OCI-LY1 (cell line): ENCODE results near the gene PHKA1.
"Not testable (repeated sequence)": the region's sequence is repeated elsewhere in the genome, so short reads cannot be mapped to it uniquely, and the experiment has no call there.

Source experiments
- H2AFZ ChIP-seq: fragments of 200-600 bp; sonication (generic), shearing (Covaris generic); 2 replicates; pipeline ENCODE4 v1.6.0; 2014; ENCODE audit warnings: antibody characterized with exemption, mild to moderate bottlenecking, low read length
- H3F3A ChIP-seq: fragments of 200-600 bp; sonication (generic), shearing (Covaris generic); 2 replicates; pipeline ENCODE4 v1.6.0; 2014; ENCODE audit warnings: mild to moderate bottlenecking, antibody characterized with exemption, low read length, moderate library complexity; ENCODE audit not compliant: insufficient read depth
- H3K27ac ChIP-seq: fragments of 200-600 bp; sonication (generic); 2 replicates; pipeline ENCODE4 v1.5.1; 2014; ENCODE audit warnings: low read length, mixed run types, mild to moderate bottlenecking, low read depth; ENCODE audit not compliant: poor library complexity, severe bottlenecking
- H3K27me3 ChIP-seq: fragments of 200-600 bp; sonication (generic); 2 replicates; pipeline ENCODE4 v1.6.0; 2014; ENCODE audit warnings: antibody characterized with exemption, mild to moderate bottlenecking, low read length, moderate library complexity; ENCODE audit not compliant: insufficient read depth
- H3K36me3 ChIP-seq: fragments of 200-600 bp; sonication (generic); 2 replicates; pipeline ENCODE4 v1.6.1; 2014; ENCODE audit warnings: mild to moderate bottlenecking, antibody characterized with exemption, low read length, moderate library complexity, mixed read lengths; ENCODE audit not compliant: insufficient read depth
- H3K4me1 ChIP-seq: fragments of 200-600 bp; sonication (generic); 2 replicates; pipeline ENCODE4 v1.5.1; 2014; ENCODE audit warnings: mild to moderate bottlenecking, low read length, moderate library complexity; ENCODE audit not compliant: insufficient read depth, severe bottlenecking
- H3K4me2 ChIP-seq: fragments of 200-600 bp; sonication (generic), shearing (Covaris generic); 2 replicates; pipeline ENCODE4 v1.6.1; 2014; ENCODE audit warnings: low read length
- H3K4me3 ChIP-seq: fragments of 200-600 bp; sonication (generic); 2 replicates; pipeline ENCODE4 v1.5.1; 2014; ENCODE audit warnings: low read length, low read depth, mild to moderate bottlenecking, mixed read lengths; ENCODE audit not compliant: poor library complexity, severe bottlenecking
- H3K79me2 ChIP-seq: fragments of 200-600 bp; shearing (Covaris generic); 2 replicates; pipeline ENCODE4 v1.6.1; 2016; ENCODE audit warnings: mixed run types, low read length, mixed read lengths; ENCODE audit not compliant: insufficient read depth
- H3K9ac ChIP-seq: fragments of 200-600 bp; sonication (generic), shearing (Covaris generic); 2 replicates; pipeline ENCODE4 v1.6.1; 2014; ENCODE audit warnings: mild to moderate bottlenecking, low read length, mixed read lengths
- H3K9me2 ChIP-seq: fragments of 200-600 bp; sonication (generic), shearing (Covaris generic); 2 replicates; pipeline ENCODE4 v1.6.1; 2014; ENCODE audit warnings: low read depth, mild to moderate bottlenecking, low read length, mixed read lengths
- H3K9me3 ChIP-seq: fragments of 200-600 bp; shearing (Covaris generic); 2 replicates; pipeline ENCODE4 v1.6.1; 2014; ENCODE audit warnings: low read length, mixed read lengths
- H4K20me1 ChIP-seq: fragments of 200-600 bp; sonication (generic), shearing (Covaris generic); 2 replicates; pipeline ENCODE4 v1.6.0; 2016; ENCODE audit warnings: mild to moderate bottlenecking, low read length; ENCODE audit not compliant: insufficient read depth
- EZH2 ChIP-seq: fragments of 200-600 bp; sonication (generic), shearing (Covaris generic); IDR thresholded peaks from 2 replicates; pipeline ENCODE4 v1.8.0; 2017; ENCODE audit warnings: borderline replicate concordance, mixed run types, mild to moderate bottlenecking, antibody characterized with exemption, low read length, moderate library complexity, mixed read lengths
- TF ChIP-seq, protein P1 (sequence below): fragments of 200-600 bp; sonication (generic), shearing (Covaris generic); IDR thresholded peaks from 2 replicates; pipeline ENCODE4 v1.5.1; 2017; ENCODE audit warnings: mild to moderate bottlenecking, antibody characterized with exemption, low read length, moderate library complexity, mixed read lengths

PHKA1 gene

GRCh38 chrX:72683631-72684030, 30.5 kb downstream of the PHKA1 start:
- Histone ChIP-seq H3K27me3 (no peaks in the 10 kb centered on the region), H3K4me2 (no peak overlapping the region), H4K20me1 (no peaks in the 10 kb centered on the region), H3K36me3 (no peaks in the 10 kb centered on the region), H3K9ac (no peak overlapping the region), H3K9me2 (no peaks in the 10 kb centered on the region), H2AFZ (no peak overlapping the region), H3K4me3 (no peak overlapping the region), H3K4me1 (no peaks in the 10 kb centered on the region), H3K79me2 (no peaks in the 10 kb centered on the region), H3F3A (no peaks in the 10 kb centered on the region), H3K27ac (no peak overlapping the region), H3K9me3 (no peaks in the 10 kb centered on the region)
- TF ChIP-seq, protein P1, sequence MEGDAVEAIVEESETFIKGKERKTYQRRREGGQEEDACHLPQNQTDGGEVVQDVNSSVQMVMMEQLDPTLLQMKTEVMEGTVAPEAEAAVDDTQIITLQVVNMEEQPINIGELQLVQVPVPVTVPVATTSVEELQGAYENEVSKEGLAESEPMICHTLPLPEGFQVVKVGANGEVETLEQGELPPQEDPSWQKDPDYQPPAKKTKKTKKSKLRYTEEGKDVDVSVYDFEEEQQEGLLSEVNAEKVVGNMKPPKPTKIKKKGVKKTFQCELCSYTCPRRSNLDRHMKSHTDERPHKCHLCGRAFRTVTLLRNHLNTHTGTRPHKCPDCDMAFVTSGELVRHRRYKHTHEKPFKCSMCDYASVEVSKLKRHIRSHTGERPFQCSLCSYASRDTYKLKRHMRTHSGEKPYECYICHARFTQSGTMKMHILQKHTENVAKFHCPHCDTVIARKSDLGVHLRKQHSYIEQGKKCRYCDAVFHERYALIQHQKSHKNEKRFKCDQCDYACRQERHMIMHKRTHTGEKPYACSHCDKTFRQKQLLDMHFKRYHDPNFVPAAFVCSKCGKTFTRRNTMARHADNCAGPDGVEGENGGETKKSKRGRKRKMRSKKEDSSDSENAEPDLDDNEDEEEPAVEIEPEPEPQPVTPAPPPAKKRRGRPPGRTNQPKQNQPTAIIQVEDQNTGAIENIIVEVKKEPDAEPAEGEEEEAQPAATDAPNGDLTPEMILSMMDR = no peak
- TF ChIP-seq EZH2 = no peak

GRCh38 chrX:72676465-72676864, 37.6 kb downstream of the PHKA1 start:
- H2AFZ ChIP-seq = no peak overlapping the region
- H3K4me1 ChIP-seq = no peaks in the 10 kb centered on the region
- H3K4me3 ChIP-seq = no peak overlapping the region
- H3K9me2 ChIP-seq = no peaks in the 10 kb centered on the region
- H4K20me1 ChIP-seq = no peaks in the 10 kb centered on the region
- no peaks in the 10 kb centered on the region for H3K79me2 ChIP-seq
- no peaks in the 10 kb centered on the region for H3K27me3 ChIP-seq
- no peaks in the 10 kb centered on the region for H3K36me3 ChIP-seq
- H3F3A ChIP-seq = no peaks in the 10 kb centered on the region
- H3K27ac ChIP-seq = no peak overlapping the region
- H3K9me3 ChIP-seq = no peaks in the 10 kb centered on the region
- no peak overlapping the region for H3K9ac ChIP-seq
- no peak overlapping the region for H3K4me2 ChIP-seq
- no peak for TF ChIP-seq EZH2
- TF ChIP-seq, protein P1 = no peak

DNA sequence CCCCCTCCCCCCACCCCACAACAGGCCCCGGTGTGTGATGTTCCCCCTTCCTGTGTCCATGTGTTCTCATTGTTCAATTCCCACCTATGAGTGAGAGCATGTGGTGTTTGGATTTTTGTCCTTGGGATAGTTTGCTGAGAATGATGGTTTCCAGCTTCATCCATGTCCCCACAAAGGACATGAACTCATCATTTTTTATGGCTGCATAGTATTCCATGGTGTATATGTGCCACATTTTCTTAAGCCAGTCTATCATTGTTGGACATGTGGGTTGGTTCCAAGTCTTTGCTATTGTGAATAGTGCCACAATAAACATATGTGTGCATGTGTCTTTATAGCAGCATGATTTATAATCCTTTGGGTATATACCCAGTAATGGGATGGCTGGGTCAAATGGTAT, 40.2 kb downstream of the PHKA1 start:
- H3K27me3 ChIP-seq, H3K79me2 ChIP-seq, H3K27ac ChIP-seq, H2AFZ ChIP-seq, H3K9me3 ChIP-seq, H3K4me3 ChIP-seq, H4K20me1 ChIP-seq, H3K9ac ChIP-seq, H3F3A ChIP-seq, H3K4me2 ChIP-seq, H3K4me1 ChIP-seq, H3K9me2 ChIP-seq, H3K36me3 ChIP-seq: not testable (repeated sequence)

GRCh38 chrX:72669508-72669907, 44.6 kb downstream of the PHKA1 start:
- not testable (repeated sequence) for H3K27ac ChIP-seq, H3F3A ChIP-seq, H3K9ac ChIP-seq, H3K36me3 ChIP-seq, H2AFZ ChIP-seq, H3K4me2 ChIP-seq, H3K9me2 ChIP-seq, H4K20me1 ChIP-seq, H3K9me3 ChIP-seq, H3K27me3 ChIP-seq, H3K4me3 ChIP-seq, H3K4me1 ChIP-seq, H3K79me2 ChIP-seq
